ENCODE results near the gene TMA7. TPM values are rescaled to one million over a fixed set of nuclear protein-coding genes. Genes with fewer than 3 reads are reported as not detected.
A peak's percentile ranks its signal among the peaks of the same experiment; 100 is the strongest.
"Not testable (repeated sequence)": the region's sequence is repeated elsewhere in the genome, so short reads cannot be mapped to it uniquely, and the experiment has no call there.

TMA7 gene
- polyA plus RNA-seq, 1 experiment = 316 TPM

DNA sequence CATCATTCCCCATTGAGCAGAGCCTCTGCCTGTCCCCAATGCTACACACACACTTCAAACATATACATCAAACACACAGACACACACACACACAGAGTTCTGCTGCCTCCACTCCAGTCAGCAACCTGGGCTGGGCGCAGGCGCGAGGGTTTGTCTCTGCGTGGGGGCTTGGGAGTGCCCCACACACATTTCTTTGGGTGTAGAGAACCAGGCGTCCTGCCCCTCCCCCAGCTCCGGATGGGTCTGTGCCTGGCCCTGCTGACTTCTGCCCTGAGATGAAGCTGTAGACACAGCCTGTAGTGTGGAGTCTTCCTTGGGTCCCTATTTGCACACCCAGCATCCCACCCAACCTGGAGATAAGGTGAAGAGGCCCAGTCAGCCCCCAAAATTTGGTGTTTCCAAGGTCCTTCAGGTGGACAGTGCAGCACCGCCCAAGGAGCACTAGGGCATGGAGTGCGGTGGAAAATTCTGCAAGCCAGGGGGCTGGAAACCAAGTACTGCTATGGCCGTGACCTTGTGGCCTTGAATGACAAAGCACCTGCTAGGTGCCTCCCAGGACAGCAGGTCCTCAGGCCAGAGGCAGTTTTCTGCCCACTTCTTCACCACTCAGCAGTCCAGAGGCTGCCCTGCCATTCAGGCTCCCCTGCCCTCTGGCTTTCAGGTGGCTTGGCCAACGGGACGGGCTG, 41.2 kb upstream of the TMA7 start:
- DNase-seq (ENCODE audit: low read depth, low spot score) = no peak
- no peak overlapping the region for H3K27ac ChIP-seq (ENCODE audit: low read depth, low read length)
- POLR2A ChIA-PET = no interaction called here

DNA sequence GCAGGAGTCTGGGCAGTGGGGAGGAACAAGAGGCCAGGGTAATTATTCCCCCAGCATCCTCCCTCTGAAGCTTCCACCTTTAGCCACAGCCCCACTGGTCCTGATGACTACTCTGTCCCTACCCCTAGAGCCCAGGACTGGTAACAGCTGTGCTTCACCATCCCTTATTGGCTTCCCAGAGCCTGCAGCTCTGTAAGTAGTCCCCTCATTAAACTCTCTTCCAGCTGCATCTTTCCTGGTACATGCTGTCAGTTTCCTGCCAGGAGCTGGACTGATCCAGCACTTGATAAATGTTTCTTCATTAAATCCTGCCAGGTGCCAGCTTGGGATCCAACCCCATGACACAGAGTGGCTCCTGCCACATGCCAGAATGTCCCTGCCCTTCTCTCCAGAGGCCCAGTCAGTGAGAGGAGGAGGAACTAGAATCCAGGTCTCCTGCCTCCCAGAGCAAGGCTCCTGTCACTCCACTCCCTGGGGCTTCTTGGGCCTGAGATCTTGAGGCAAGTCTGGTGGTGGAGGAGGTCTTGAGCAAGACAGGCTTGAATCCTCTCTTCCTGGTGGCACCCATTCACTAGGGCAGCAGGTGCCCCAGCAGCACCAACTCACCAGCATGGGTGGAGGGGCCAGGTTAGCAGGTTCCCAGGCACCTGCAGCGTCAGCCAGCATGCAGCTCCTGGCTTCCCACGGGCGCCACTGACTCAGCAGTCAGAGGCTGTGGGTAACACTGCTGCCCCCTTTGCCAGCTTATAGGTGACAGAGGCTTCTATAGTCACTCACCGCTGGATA, 40.5 kb upstream of the TMA7 start:
- CTCF ChIA-PET = interaction anchor here (0.7 to 7.6 kb wide), 10 partner anchors 9 to 205 kb away, joined by 3 to 402 read pairs (median 8); partner anchors contain the start of genes CCDC51, PLXNB1, TMA7 and ZNF589
- POLR2A ChIA-PET = no interaction called here
- no peak overlapping the region for H3K27ac ChIP-seq (ENCODE audit: low read depth, low read length)
- no peaks in the 10 kb centered on the region for H3K9me3 ChIP-seq (ENCODE audit: control insufficient read depth, insufficient read depth, low read length)
- DNase-seq (ENCODE audit: low read depth, low spot score) = no peak
- H3K4me3 ChIP-seq (ENCODE audit: low read depth, low read length) = no peak overlapping the region
- TF ChIP-seq, protein P1, sequence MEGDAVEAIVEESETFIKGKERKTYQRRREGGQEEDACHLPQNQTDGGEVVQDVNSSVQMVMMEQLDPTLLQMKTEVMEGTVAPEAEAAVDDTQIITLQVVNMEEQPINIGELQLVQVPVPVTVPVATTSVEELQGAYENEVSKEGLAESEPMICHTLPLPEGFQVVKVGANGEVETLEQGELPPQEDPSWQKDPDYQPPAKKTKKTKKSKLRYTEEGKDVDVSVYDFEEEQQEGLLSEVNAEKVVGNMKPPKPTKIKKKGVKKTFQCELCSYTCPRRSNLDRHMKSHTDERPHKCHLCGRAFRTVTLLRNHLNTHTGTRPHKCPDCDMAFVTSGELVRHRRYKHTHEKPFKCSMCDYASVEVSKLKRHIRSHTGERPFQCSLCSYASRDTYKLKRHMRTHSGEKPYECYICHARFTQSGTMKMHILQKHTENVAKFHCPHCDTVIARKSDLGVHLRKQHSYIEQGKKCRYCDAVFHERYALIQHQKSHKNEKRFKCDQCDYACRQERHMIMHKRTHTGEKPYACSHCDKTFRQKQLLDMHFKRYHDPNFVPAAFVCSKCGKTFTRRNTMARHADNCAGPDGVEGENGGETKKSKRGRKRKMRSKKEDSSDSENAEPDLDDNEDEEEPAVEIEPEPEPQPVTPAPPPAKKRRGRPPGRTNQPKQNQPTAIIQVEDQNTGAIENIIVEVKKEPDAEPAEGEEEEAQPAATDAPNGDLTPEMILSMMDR (IDR thresholded peaks at IDR 0.05; ENCODE audit: low read depth, low read length) = no peak
- peaks cover 7% of the 10 kb centered on the region for H3K27me3 ChIP-seq (ENCODE audit: control insufficient read depth, insufficient read depth, low read length)

More for the DNA sequence above, 41.2 kb upstream of the TMA7 start:
- Histone ChIP-seq H3K4me3 (ENCODE audit: low read depth, low read length) (no peak overlapping the region), H3K27me3 (ENCODE audit: control insufficient read depth, insufficient read depth, low read length) (peaks cover 7% of the 10 kb centered on the region), H3K9me3 (ENCODE audit: control insufficient read depth, insufficient read depth, low read length) (no peaks in the 10 kb centered on the region)
- TF ChIP-seq, protein P1 (IDR thresholded peaks at IDR 0.05; ENCODE audit: low read depth, low read length) = no peak
- CTCF ChIA-PET = interaction anchor here (0.8 to 7.6 kb wide), 2 partner anchors 10 to 35 kb away, joined by 3 to 402 read pairs; partner anchors contain the start of genes CCDC51, PLXNB1 and TMA7

DNA sequence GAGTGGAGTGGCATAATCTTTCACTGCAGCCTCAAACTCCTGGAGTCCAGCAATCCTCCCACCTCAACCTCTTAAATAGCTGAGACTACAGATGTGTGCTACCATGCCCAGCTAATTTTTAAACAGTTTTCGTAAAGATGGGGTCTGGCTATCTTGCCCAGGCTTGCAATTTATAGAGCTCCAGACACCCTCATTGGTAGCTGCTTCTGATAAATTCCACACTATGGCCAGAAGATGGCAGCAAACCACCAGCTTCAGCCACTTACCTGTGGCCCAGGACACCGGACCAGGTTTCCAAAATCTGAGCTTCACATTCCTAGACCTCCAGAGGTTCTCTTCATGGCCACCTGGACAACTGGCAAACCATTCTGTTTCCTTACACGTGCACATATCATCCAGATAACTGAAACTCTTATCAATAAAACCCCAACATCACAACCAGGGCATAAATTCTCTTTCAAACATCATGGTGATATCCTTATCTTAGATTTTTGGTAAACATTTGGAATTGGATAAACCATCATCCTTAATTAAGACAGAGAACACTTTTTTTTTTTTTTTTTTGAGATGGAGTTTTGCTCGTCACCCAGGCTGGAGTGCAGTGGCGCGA, 39.1 kb upstream of the TMA7 start:
- TF ChIP-seq, protein P1 (IDR thresholded peaks at IDR 0.05; ENCODE audit: low read depth, low read length) = peak; percentile 75
- no peaks in the 10 kb centered on the region; the same call in 1 of the 2 replicates for H3K9me3 ChIP-seq (ENCODE audit: control insufficient read depth, insufficient read depth, low read length)
- CTCF ChIA-PET = interaction anchor here (0.5 to 7.6 kb wide), 33 partner anchors 8 to 339 kb away, joined by 3 to 402 read pairs (median 4); partner anchors contain the start of genes ATRIP, CCDC51, PLXNB1 and TMA7
- H3K4me3 ChIP-seq (ENCODE audit: low read depth, low read length) = no peak overlapping the region
- H3K27ac ChIP-seq (ENCODE audit: low read depth, low read length) = no peak overlapping the region
- DNase-seq (ENCODE audit: low read depth, low spot score) = no peak
- POLR2A ChIA-PET = interaction anchor here (1.0 to 1.1 kb wide), 2 partner anchors 35 to 46 kb away, joined by 6 to 13 read pairs; partner anchors contain the start of gene ATRIP
- H3K27me3 ChIP-seq (ENCODE audit: control insufficient read depth, insufficient read depth, low read length) = no peaks in the 10 kb centered on the region

DNA sequence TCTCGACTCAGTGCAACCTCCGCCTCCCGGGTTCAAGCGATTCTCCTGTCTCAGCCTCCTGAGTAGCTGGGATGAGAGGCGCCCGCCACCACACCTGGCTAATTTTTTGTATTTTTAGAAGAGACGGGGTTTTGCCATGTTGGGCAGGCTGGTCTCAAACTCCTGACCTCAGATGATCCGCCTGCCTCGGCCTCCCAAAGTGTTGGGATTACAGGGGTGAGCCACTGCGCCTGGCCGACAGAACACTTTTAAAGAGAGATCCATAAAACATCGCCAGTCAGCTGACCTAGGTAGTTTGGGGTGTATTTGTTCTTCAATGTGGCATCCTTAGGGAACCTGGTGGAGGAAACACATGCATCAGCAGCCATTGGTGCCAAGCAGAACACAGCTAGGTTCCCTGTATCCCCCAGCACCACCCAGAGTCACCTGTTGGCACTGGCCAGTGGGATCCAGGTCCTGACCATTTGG, 38.6 kb upstream of the TMA7 start:
- not testable (repeated sequence) for H3K4me3 ChIP-seq (ENCODE audit: low read depth, low read length); H3K9me3 ChIP-seq (ENCODE audit: control insufficient read depth, insufficient read depth, low read length); H3K27me3 ChIP-seq (ENCODE audit: control insufficient read depth, insufficient read depth, low read length); DNase-seq (ENCODE audit: low read depth, low spot score)
- CTCF ChIA-PET = interaction anchor here (0.6 to 7.6 kb wide), 21 partner anchors 10 to 339 kb away, joined by 3 to 402 read pairs (median 5); partner anchors contain the start of genes ATRIP, CCDC51, PLXNB1 and TMA7
- POLR2A ChIA-PET = interaction anchor here (1.0 to 1.1 kb wide), 2 partner anchors 35 to 45 kb away, joined by 6 to 13 read pairs; partner anchors contain the start of gene ATRIP
- peak overlapping the region; percentile 77 for H3K27ac ChIP-seq (ENCODE audit: low read depth, low read length)

DNA sequence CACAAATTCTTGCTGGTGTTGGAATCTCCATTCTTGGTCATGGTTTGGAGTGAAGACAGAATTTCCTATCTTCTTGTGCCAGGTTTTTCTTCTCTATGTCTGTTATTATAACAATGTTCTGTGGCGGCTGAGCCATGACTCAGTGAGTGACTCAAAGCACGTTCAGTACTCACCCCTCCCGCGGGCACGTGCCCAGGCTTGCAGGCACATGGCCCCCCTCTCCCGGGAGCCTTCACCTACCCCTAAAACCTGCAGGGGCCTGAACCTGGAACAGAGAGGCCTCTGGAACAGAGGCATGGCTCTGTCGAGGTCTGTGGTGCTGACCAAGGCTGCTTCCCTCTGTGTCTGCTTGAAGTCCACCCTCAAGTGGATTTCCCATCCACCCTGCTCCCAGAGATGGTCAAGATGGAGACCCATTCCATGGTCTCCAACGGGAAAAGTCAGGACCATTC, 37.8 kb upstream of the TMA7 start:
- POLR2A ChIA-PET = no interaction called here
- no peaks in the 10 kb centered on the region; the same call in 1 of the 2 replicates for H3K9me3 ChIP-seq (ENCODE audit: control insufficient read depth, insufficient read depth, low read length)
- peak; percentile 77 for DNase-seq (ENCODE audit: low read depth, low spot score)
- TF ChIP-seq, protein P1 (IDR thresholded peaks at IDR 0.05; ENCODE audit: low read depth, low read length) = no peak
- H3K27ac ChIP-seq (ENCODE audit: low read depth, low read length) = peak overlapping the region; percentile 77
- H3K27me3 ChIP-seq (ENCODE audit: control insufficient read depth, insufficient read depth, low read length) = no peaks in the 10 kb centered on the region
- no peak overlapping the region for H3K4me3 ChIP-seq (ENCODE audit: low read depth, low read length)
- CTCF ChIA-PET = interaction anchor here (7.6 kb wide), 1 partner anchor 32 kb away, joined by 402 read pairs; the partner anchor contains the start of genes CCDC51, PLXNB1 and TMA7

Measured in AG04450 (cell line).